GM21390 (cell line): ENCODE results near the gene VASH2.
"Not testable (repeated sequence)": the region's sequence is repeated elsewhere in the genome, so short reads cannot be mapped to it uniquely, and the experiment has no call there.

Experiments used
- ATAC-seq: cut with Tn5 transposase; IDR thresholded peaks from one replicate; pipeline ENCODE4 v1.9.1; 2021; ENCODE audit not compliant: unreplicated experiment

The VASH2 gene

GRCh38 chr1:212950243-212951125 is at the start of gene VASH2:
TSS of gene VASH2 (plus strand) at chr1:212950541. CDS start at chr1:212951543, 1,002 bp downstream.
- peak; percentile 94 for ATAC-seq

- ATAC-seq, result no peak
Observed at GRCh38 chr1:212901290-212901689, 49.1 kb upstream of the VASH2 start.

GRCh38 chr1:212902054-212902453 is 48.3 kb upstream of the VASH2 start:
- no peak for ATAC-seq

GRCh38 chr1:212903664-212904063 is 46.7 kb upstream of the VASH2 start:
- ATAC-seq, result no peak

- not testable (repeated sequence) for ATAC-seq
Observed at GRCh38 chr1:212908071-212908470, 42.3 kb upstream of the VASH2 start.

GRCh38 chr1:212908971-212909370 is 41.4 kb upstream of the VASH2 start:
- no peak for ATAC-seq

GRCh38 chr1:212909652-212910063 is 40.7 kb upstream of the VASH2 start:
- ATAC-seq, result no peak

- not testable (repeated sequence) for ATAC-seq
Observed at GRCh38 chr1:212910213-212910612, 40.1 kb upstream of the VASH2 start.

GRCh38 chr1:212913638-212914037 is 36.7 kb upstream of the VASH2 start:
- not testable (repeated sequence) for ATAC-seq

- ATAC-seq, result not testable (repeated sequence)
Observed at GRCh38 chr1:212914110-212914509, 36.2 kb upstream of the VASH2 start.

GRCh38 chr1:212914789-212915188 is 35.6 kb upstream of the VASH2 start:
- ATAC-seq, result no peak

- ATAC-seq, result no peak
Observed at GRCh38 chr1:212915245-212916091, 34.9 kb upstream of the VASH2 start.

GRCh38 chr1:212916481-212917133 is 33.7 kb upstream of the VASH2 start:
- peak; percentile 46 for ATAC-seq

- no peak for ATAC-seq
Observed at GRCh38 chr1:212917134-212917485, 33.2 kb upstream of the VASH2 start.

GRCh38 chr1:212917858-212918257 is 32.5 kb upstream of the VASH2 start:
- ATAC-seq, result no peak

- ATAC-seq, result no peak
Observed at GRCh38 chr1:212918824-212919223, 31.5 kb upstream of the VASH2 start.

- no peak for ATAC-seq
Observed at GRCh38 chr1:212920246-212920645, 30.1 kb upstream of the VASH2 start.

GRCh38 chr1:212920896-212921295 is 29.4 kb upstream of the VASH2 start:
- no peak for ATAC-seq

GRCh38 chr1:212922016-212922415 is 28.3 kb upstream of the VASH2 start:
- no peak for ATAC-seq

- no peak for ATAC-seq
Observed at GRCh38 chr1:212926372-212926771, 24.0 kb upstream of the VASH2 start.
